Astrocyte (in vitro differentiated cells and primary cell): Measurements from ENCODE around the gene DCUN1D2. TPM values are rescaled to one million over a fixed set of nuclear protein-coding genes. Genes with fewer than 3 reads are reported as not detected.
A peak's percentile ranks its signal among the peaks of the same experiment; 100 is the strongest.

Experiments used
- DNase-seq: peaks from one replicate; pipeline ENCODE4 v3.0.0-alpha.2; 2010; ENCODE audit warnings: low read depth
- FAIRE-seq: peaks from 2 replicates; lab custom pipeline; 2011; peaks lifted over from hg19 to GRCh38; lab: Jason Lieb, UNC
- H2AFZ ChIP-seq: 2 replicates; pipeline ENCODE4 v1.6.0; 2012; ENCODE audit warnings: low read depth, low read length, inconsistent platforms
- H3K27ac ChIP-seq: 2 replicates; pipeline ENCODE4 v1.5.1; 2011; ENCODE audit warnings: low read depth, low read length, inconsistent platforms
- H3K27me3 ChIP-seq: 2 replicates; pipeline ENCODE4 v1.6.0; 2011; ENCODE audit warnings: low read length, inconsistent platforms; ENCODE audit not compliant: insufficient read depth
- H3K36me3 ChIP-seq: 2 replicates; pipeline ENCODE4 v1.5.1; 2011; ENCODE audit warnings: low read length, inconsistent platforms; ENCODE audit not compliant: insufficient read depth
- H3K4me1 ChIP-seq: 2 replicates; pipeline ENCODE4 v1.5.1; 2011; ENCODE audit warnings: low read length, inconsistent platforms; ENCODE audit not compliant: insufficient read depth
- H3K4me2 ChIP-seq: 2 replicates; pipeline ENCODE4 v1.6.0; 2012; ENCODE audit warnings: low read length, inconsistent platforms
- H3K4me3 ChIP-seq: 2 replicates; pipeline ENCODE4 v1.5.1; 2011; ENCODE audit warnings: low read depth, mild to moderate bottlenecking, low read length, inconsistent platforms; ENCODE audit not compliant: insufficient read depth
- H3K79me2 ChIP-seq: 2 replicates; pipeline ENCODE4 v1.6.0; 2012; ENCODE audit warnings: mild to moderate bottlenecking, low read length, inconsistent platforms; ENCODE audit not compliant: insufficient read depth
- H3K9ac ChIP-seq: 2 replicates; pipeline ENCODE4 v1.6.0; 2012; ENCODE audit warnings: mild to moderate bottlenecking, low read length, inconsistent platforms
- H3K9me3 ChIP-seq: 2 replicates; pipeline ENCODE4 v1.5.1; 2012; ENCODE audit warnings: low read depth, mild to moderate bottlenecking, low read length, inconsistent platforms; ENCODE audit not compliant: insufficient read depth
- H4K20me1 ChIP-seq: 2 replicates; pipeline ENCODE4 v1.6.0; 2012; ENCODE audit warnings: low read length, inconsistent platforms; ENCODE audit not compliant: insufficient read depth
- H3K27ac Mint-ChIP-seq: one replicate; pipeline ENCODE4 v1.8.0; 2021; ENCODE audit warnings: mild to moderate bottlenecking, mixed read lengths; ENCODE audit not compliant: unreplicated experiment
- H3K27me3 Mint-ChIP-seq: one replicate; pipeline ENCODE4 v1.8.0; 2021; ENCODE audit warnings: low read depth, mixed read lengths; ENCODE audit not compliant: unreplicated experiment
- H3K36me3 Mint-ChIP-seq: one replicate; pipeline ENCODE4 v1.8.0; 2021; ENCODE audit warnings: low read depth, mixed read lengths; ENCODE audit not compliant: unreplicated experiment
- H3K4me1 Mint-ChIP-seq: one replicate; pipeline ENCODE4 v1.8.0; 2021; ENCODE audit warnings: low read depth, mixed read lengths; ENCODE audit not compliant: unreplicated experiment
- H3K4me3 Mint-ChIP-seq: one replicate; pipeline ENCODE4 v1.8.0; 2021; ENCODE audit warnings: mild to moderate bottlenecking, moderate library complexity, mixed read lengths; ENCODE audit not compliant: unreplicated experiment
- H3K9me3 Mint-ChIP-seq: one replicate; pipeline ENCODE4 v1.8.0; 2021; ENCODE audit warnings: mild to moderate bottlenecking, mixed read lengths; ENCODE audit not compliant: unreplicated experiment
- CTCF ChIP-seq: IDR thresholded peaks from 2 replicates; pipeline ENCODE4 v1.5.1; 2011; ENCODE audit warnings: low read depth, mild to moderate bottlenecking, inconsistent platforms, low read length, moderate library complexity; ENCODE audit not compliant: insufficient read depth
- EZH2 ChIP-seq: IDR thresholded peaks from 2 replicates; pipeline ENCODE4 v1.6.1; 2012; ENCODE audit warnings: mild to moderate bottlenecking, low read length, inconsistent platforms; ENCODE audit not compliant: insufficient read depth
- total RNA-seq: library from RNA; stranded (reverse); gene quantifications from 2 replicates; pipeline ENCODE4 v1.2.1, GENCODE V29; 2021

Gene DCUN1D2
- total RNA-seq, 1 donor from 2014 or later, result 16.3 TPM

- H3K9me3 Mint-ChIP-seq, result no peaks in the 10 kb centered on the region
- Histone ChIP-seq H3K36me3 (peaks cover 3% of the 10 kb centered on the region), H3K4me3 (peak overlapping the region; percentile 69), H4K20me1 (peaks cover 65% of the 10 kb centered on the region), H3K27me3 (no peaks in the 10 kb centered on the region), H3K9me3 (no peaks in the 10 kb centered on the region), H3K79me2 (peaks cover 84% of the 10 kb centered on the region), H3K4me1 (peaks cover 39% of the 10 kb centered on the region), H3K27ac (peak overlapping the region; percentile 88), H3K4me2 (peak overlapping the region; percentile 94), H2AFZ (peak overlapping the region; percentile 72), H3K9ac (peak overlapping the region; percentile 98)
- no peaks in the 10 kb centered on the region for H3K27me3 Mint-ChIP-seq
- peaks cover 30% of the 10 kb centered on the region for H3K4me1 Mint-ChIP-seq
- DNase-seq, result peak; percentile 27
- H3K4me3 Mint-ChIP-seq, result peak overlapping the region; percentile 90
- peak overlapping the region; percentile 70 for H3K27ac Mint-ChIP-seq
- FAIRE-seq, result no peak
- TF ChIP-seq CTCF (no peak), EZH2 (no peak)
- peaks cover 2% of the 10 kb centered on the region for H3K36me3 Mint-ChIP-seq
Observed at GRCh38 chr13:113489549-113490495, 689 bp downstream of the DCUN1D2 start.

GRCh38 chr13:113489171-113489548 is 1.4 kb downstream of the DCUN1D2 start:
- Mint-ChIP-seq H3K27ac (peak overlapping the region; percentile 70), H3K4me3 (peak overlapping the region; percentile 90)

More at GRCh38 chr13:113489171-113489548, 1.4 kb downstream of the DCUN1D2 start:
- Histone ChIP-seq H4K20me1 (peaks cover 66% of the 10 kb centered on the region), H3K79me2 (peaks cover 83% of the 10 kb centered on the region), H3K27me3 (no peaks in the 10 kb centered on the region), H2AFZ (peak overlapping the region; percentile 23), H3K4me2 (peak overlapping the region; percentile 94), H3K4me1 (peaks cover 36% of the 10 kb centered on the region), H3K36me3 (peaks cover under 1% of the 10 kb centered on the region), H3K9ac (peak overlapping the region; percentile 98), H3K4me3 (peak overlapping the region; percentile 69), H3K27ac (no peak overlapping the region), H3K9me3 (no peaks in the 10 kb centered on the region)
- DNase-seq, result no peak
- TF ChIP-seq EZH2, result no peak
- no peak for TF ChIP-seq CTCF
- peaks cover 2% of the 10 kb centered on the region for H3K36me3 Mint-ChIP-seq
- no peaks in the 10 kb centered on the region for H3K9me3 Mint-ChIP-seq
- no peak for FAIRE-seq
- no peaks in the 10 kb centered on the region for H3K27me3 Mint-ChIP-seq
- H3K4me1 Mint-ChIP-seq, result peaks cover 24% of the 10 kb centered on the region
